ENCODE data around the gene MAP3K12.

The MAP3K12 gene

DNA sequence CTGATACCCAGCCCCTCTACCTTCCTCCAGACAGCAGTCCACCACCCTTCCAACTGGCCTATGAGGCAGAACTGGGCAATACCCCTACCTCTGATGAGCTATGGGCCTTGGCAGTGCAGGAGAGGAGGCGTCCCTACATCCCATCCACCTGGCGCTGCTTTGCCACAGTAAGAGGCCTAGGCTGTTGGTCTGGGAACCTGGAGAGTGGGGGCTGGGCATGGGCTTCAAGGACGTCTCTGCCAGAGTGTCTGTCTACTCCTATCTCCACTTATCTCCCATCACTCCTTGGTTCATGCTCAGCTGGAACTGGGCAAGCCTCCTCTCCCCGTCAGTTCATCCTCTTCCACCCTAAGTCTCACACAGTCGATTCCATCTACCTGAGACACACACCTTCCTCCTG is 69.1 kb downstream of the MAP3K12 start:
- DNase-seq: no peak

Measured in NCI-H146 (cell line).